SH-SY5Y (cell line): ENCODE measurements around the gene SRD5A2.

Experiments used
- GATA2 ChIP-seq: IDR thresholded peaks from 2 replicates; pipeline ENCODE4 v1.6.1; 2011; ENCODE audit warnings: mild to moderate bottlenecking, low read depth, low read length
- GATA3 ChIP-seq: IDR thresholded peaks from 2 replicates; pipeline ENCODE4 v1.6.1; 2011; ENCODE audit warnings: low read depth, mild to moderate bottlenecking, low read length, moderate library complexity

GRCh38 chr2:31553362-31553761 is 27.4 kb downstream of the SRD5A2 start:
- TF ChIP-seq GATA2 (no peak), GATA3 (no peak)
